BJ (cell line): Measurements from ENCODE around the gene FOLR2. TPM values are rescaled to one million over a fixed set of nuclear protein-coding genes. Genes with fewer than 3 reads are reported as not detected.

ENCODE experiments used
- CTCF ChIA-PET: fragments of 350-600 bp; formaldehyde crosslinking; extraction: SDS; loops from one replicate; lab custom pipeline; 2021; ENCODE audit warnings: antibody characterized with exemption, inconsistent platforms; lab: Yijun Ruan, JAX
- POLR2A ChIA-PET: fragments of 300-600 bp; sonication (Branson Sonifier 250); formaldehyde crosslinking; extraction: SDS; loops from one replicate; lab custom pipeline; 2021; ENCODE audit warnings: antibody characterized with exemption; lab: Charles Lee
- DNase-seq: peaks from one replicate; pipeline ENCODE4 v3.0.0-alpha.2; 2011; ENCODE audit warnings: low read depth
- H3K27me3 ChIP-seq: 2 replicates; pipeline ENCODE4 v1.6.0; 2011; ENCODE audit warnings: low read length; ENCODE audit not compliant: control insufficient read depth, insufficient read depth
- H3K36me3 ChIP-seq: 2 replicates; pipeline ENCODE4 v1.5.1; 2011; ENCODE audit warnings: low read length; ENCODE audit not compliant: control insufficient read depth, insufficient read depth
- H3K4me3 ChIP-seq: 2 replicates; pipeline ENCODE4 v1.5.1; 2011; ENCODE audit warnings: low read depth, mild to moderate bottlenecking, control low read depth, low read length
- polyA plus RNA-seq: library from polyadenylated mRNA; depleted of rRNA; stranded (reverse); fragments of >200 nt; gene quantifications from 2 replicates; pipeline ENCODE4 v1.2.3, GENCODE V29; 2011
- TF ChIP-seq, protein P1 (sequence below): IDR thresholded peaks from 2 replicates; pipeline ENCODE4 v1.5.1; 2011; ENCODE audit warnings: low read depth, mild to moderate bottlenecking, control low read depth, inconsistent platforms, low read length, moderate library complexity; ENCODE audit not compliant: insufficient read depth

Gene FOLR2
- polyA plus RNA-seq, 1 experiment: not detected

DNA sequence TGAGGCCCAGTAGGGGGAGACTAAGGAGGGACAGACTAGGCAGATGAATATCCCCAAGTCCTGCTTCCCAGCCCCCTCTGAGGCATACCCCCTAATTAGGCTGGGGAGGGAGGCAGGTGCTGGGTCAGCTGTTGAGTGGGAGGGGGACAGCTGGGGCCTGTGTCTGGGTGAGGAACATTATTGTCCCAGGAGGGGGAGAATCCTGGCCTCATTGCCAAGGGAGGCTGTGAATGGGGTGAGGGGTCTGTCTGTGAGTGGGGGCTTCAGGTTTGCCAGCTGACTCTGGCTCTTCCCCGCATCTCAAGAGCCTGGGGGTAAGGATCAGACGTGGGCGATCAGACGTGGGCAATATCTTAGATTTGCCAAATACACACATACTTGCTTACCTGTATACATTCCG is 10.1 kb downstream of the FOLR2 start:
- no peak overlapping the region for H3K4me3 ChIP-seq
- CTCF ChIA-PET: interaction anchor here (0.9 to 7.5 kb wide), 3 partner anchors 11 to 136 kb away, joined by 3 to 57 read pairs (median 4); no protein-coding TSS in a partner anchor
- DNase-seq: no peak
- POLR2A ChIA-PET: no interaction called here
- H3K27me3 ChIP-seq: no peaks in the 10 kb centered on the region
- TF ChIP-seq, protein P1, sequence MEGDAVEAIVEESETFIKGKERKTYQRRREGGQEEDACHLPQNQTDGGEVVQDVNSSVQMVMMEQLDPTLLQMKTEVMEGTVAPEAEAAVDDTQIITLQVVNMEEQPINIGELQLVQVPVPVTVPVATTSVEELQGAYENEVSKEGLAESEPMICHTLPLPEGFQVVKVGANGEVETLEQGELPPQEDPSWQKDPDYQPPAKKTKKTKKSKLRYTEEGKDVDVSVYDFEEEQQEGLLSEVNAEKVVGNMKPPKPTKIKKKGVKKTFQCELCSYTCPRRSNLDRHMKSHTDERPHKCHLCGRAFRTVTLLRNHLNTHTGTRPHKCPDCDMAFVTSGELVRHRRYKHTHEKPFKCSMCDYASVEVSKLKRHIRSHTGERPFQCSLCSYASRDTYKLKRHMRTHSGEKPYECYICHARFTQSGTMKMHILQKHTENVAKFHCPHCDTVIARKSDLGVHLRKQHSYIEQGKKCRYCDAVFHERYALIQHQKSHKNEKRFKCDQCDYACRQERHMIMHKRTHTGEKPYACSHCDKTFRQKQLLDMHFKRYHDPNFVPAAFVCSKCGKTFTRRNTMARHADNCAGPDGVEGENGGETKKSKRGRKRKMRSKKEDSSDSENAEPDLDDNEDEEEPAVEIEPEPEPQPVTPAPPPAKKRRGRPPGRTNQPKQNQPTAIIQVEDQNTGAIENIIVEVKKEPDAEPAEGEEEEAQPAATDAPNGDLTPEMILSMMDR: no peak
- peaks cover 38% of the 10 kb centered on the region for H3K36me3 ChIP-seq

- H3K4me3 ChIP-seq: no peak overlapping the region
- TF ChIP-seq, protein P1: no peak
- peaks cover 47% of the 10 kb centered on the region for H3K36me3 ChIP-seq
- no peak for DNase-seq
- no peaks in the 10 kb centered on the region for H3K27me3 ChIP-seq
- ChIA-PET CTCF (interaction anchor here (0.9 to 7.5 kb wide), 3 partner anchors 10 to 136 kb away, joined by 3 to 57 read pairs (median 4); no protein-coding TSS in a partner anchor), POLR2A (no interaction called here)
Observed at GRCh38 chr11:72227316-72228228, 11.0 kb downstream of the FOLR2 start.

DNA sequence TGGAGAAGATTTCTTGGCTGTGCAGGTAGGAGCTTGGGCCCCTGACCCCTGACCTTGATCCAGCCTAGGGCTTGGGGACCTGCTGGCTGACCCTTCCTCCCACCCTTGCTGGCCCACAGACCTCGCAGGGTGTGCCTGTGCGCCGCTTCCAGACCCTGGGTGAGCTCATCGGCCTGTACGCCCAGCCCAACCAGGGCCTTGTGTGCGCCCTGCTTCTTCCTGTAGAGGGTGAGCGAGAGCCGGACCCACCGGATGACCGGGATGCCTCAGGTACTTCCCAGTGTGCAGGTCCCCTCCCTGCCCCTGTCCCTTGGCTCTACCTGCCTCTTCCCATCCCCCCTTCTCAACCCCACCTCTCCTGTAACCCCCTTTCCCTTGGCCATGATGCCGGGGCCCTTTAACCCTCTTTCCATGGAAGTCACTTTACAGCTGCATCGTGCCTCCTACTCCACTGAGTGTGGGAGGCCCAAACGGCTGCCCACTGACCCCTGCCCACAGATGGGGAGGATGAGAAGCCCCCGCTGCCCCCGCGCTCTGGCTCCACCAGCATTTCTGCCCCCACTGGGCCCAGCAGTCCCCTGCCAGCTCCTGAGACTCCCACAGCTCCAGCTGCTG is 11.7 kb downstream of the FOLR2 start:
- no peak overlapping the region for H3K4me3 ChIP-seq
- no peak for DNase-seq
- TF ChIP-seq, protein P1: no peak
- H3K36me3 ChIP-seq: peaks cover 53% of the 10 kb centered on the region
- ChIA-PET CTCF (interaction anchor here (0.6 to 7.5 kb wide), 3 partner anchors 9 to 125 kb away, joined by 3 to 57 read pairs (median 4); no protein-coding TSS in a partner anchor), POLR2A (no interaction called here)
- no peaks in the 10 kb centered on the region for H3K27me3 ChIP-seq

DNA sequence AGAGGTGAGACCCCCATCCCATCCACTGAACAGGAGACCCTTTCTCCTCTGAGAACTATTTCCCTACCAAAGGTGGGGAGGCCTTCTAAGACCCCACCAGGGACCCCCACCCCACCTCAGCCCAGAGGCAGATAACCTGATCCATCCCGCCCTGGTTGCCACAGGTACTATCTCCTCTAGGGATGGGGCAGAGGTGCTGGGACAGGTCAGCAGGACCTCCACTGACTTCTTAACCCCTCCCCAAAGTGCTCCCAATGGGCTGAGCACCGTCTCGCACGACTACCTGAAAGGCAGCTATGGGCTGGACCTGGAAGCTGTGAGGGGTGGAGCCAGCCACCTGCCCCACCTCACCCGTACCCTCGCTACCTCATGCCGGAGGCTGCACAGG is 12.2 kb downstream of the FOLR2 start:
- DNase-seq: no peak
- ChIA-PET CTCF (interaction anchor here (0.6 to 7.5 kb wide), 4 partner anchors 9 to 204 kb away, joined by 3 to 57 read pairs (median 4); no protein-coding TSS in a partner anchor), POLR2A (no interaction called here)
- Histone ChIP-seq H3K4me3 (no peak overlapping the region), H3K27me3 (no peaks in the 10 kb centered on the region), H3K36me3 (peaks cover 58% of the 10 kb centered on the region)
- TF ChIP-seq, protein P1: no peak
